NCI-H1436 treated with DMSO at 0.1 percent for 48 hours (cell line): ENCODE results near the gene ZNF138.
"Not testable (repeated sequence)": the region's sequence is repeated elsewhere in the genome, so short reads cannot be mapped to it uniquely, and the experiment has no call there.

Experiments
- DNase-seq: peaks from one replicate; lab custom pipeline; 2025; lab: John Stamatoyannopoulos, UW

Gene ZNF138

GRCh38 chr7:64794171-64794844, at the start of gene ZNF138:
Gene ZNF138, plus strand, starts transcription at chr7:64794428. Its CDS starts 141 bp downstream, at chr7:64794569.
- peak; percentile 93 for DNase-seq

GRCh38 chr7:64744680-64745079, 49.5 kb upstream of the ZNF138 start:
- DNase-seq, result no peak

GRCh38 chr7:64747802-64748201, 46.4 kb upstream of the ZNF138 start:
- no peak for DNase-seq

- DNase-seq, result no peak
These were observed 41.2 kb upstream of the ZNF138 start for GRCh38 chr7:64753032-64753431.

- DNase-seq, result no peak
These were observed 38.4 kb upstream of the ZNF138 start for GRCh38 chr7:64755865-64756264.

- DNase-seq, result no peak
These were observed 36.1 kb upstream of the ZNF138 start for GRCh38 chr7:64758151-64758550.

GRCh38 chr7:64768824-64769223, 25.4 kb upstream of the ZNF138 start:
- no peak for DNase-seq

- DNase-seq, result no peak
These were observed 19.9 kb upstream of the ZNF138 start for GRCh38 chr7:64774204-64774842.

GRCh38 chr7:64775289-64775688, 18.9 kb upstream of the ZNF138 start:
- DNase-seq, result no peak

GRCh38 chr7:64784842-64785241, 9.4 kb upstream of the ZNF138 start:
- not testable (repeated sequence) for DNase-seq

- DNase-seq, result no peak
These were observed 6.9 kb upstream of the ZNF138 start for GRCh38 chr7:64787295-64787694.

- DNase-seq, result not testable (repeated sequence)
These were observed 5.0 kb upstream of the ZNF138 start for GRCh38 chr7:64789241-64789640.

GRCh38 chr7:64793106-64793755, 997 bp upstream of the ZNF138 start:
- DNase-seq, result no peak

- DNase-seq, result no peak
These were observed 948 bp downstream of the ZNF138 start for GRCh38 chr7:64795176-64795575.

GRCh38 chr7:64799169-64799568, 4.9 kb downstream of the ZNF138 start:
- not testable (repeated sequence) for DNase-seq

GRCh38 chr7:64802699-64803098, 8.5 kb downstream of the ZNF138 start:
- DNase-seq, result no peak

- no peak for DNase-seq
These were observed 13.6 kb downstream of the ZNF138 start for GRCh38 chr7:64807731-64808365.

GRCh38 chr7:64811767-64812166, 17.5 kb downstream of the ZNF138 start:
- no peak for DNase-seq

GRCh38 chr7:64830926-64831325, 36.7 kb downstream of the ZNF138 start:
- no peak for DNase-seq

- DNase-seq, result no peak
These were observed 37.9 kb downstream of the ZNF138 start for GRCh38 chr7:64832136-64832535.

GRCh38 chr7:64834989-64835388, 40.8 kb downstream of the ZNF138 start:
- no peak for DNase-seq

- not testable (repeated sequence) for DNase-seq
These were observed 41.6 kb downstream of the ZNF138 start for GRCh38 chr7:64835856-64836255.

GRCh38 chr7:64838051-64838450, 43.8 kb downstream of the ZNF138 start:
- not testable (repeated sequence) for DNase-seq
